Skin of body (tissue), 2 donors: ENCODE data around the gene LY6G6D. TPM values are rescaled to one million over a fixed set of nuclear protein-coding genes. Genes with fewer than 3 reads are reported as not detected.

Experiments
- DNase-seq: peaks from one replicate; lab custom pipeline; 2025; lab: John Stamatoyannopoulos, UW
- total RNA-seq: library from RNA; depleted of rRNA; stranded (reverse); fragments of >200 nt; gene quantifications from one replicate; pipeline ENCODE4 v1.2.3, GENCODE V29; 2014

Gene LY6G6D
- total RNA-seq, 1 donor from 2014 or later = 10.3 TPM

DNA sequence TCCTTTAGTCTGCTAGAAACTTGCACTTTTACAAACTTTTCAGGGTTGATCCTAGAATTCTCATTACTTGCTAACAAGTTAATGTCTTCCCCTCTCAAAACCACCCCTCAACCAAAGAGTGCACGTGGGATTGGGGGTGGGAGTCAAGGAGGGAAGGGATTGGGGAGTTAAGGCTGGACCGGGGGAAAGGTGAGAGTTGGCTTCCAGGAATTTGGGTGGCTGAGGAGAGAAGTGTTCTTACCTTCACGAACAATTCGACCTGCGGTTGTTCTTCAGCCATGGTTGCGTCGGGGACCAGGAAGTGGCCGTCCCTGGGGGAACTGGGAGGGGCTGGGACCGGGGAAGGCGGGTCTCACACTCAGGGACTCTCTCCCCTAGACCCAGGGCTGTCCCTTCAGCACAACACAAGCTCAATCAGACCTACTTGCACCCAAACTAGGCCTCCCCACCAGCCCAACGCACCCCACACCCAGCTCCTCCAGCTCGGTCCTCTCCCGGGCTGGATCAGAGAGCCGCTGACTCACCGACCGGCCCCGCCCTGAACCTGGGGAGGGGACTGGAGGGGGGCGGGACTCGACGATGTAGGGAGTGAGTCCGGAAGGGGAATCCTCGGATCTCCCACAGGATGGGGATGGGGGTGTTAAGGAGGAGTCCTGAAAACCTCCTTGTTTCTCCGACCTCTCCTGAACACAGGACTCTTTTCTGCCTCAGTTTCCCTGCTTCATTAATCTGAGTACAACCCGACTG is 21.0 kb downstream of the LY6G6D start, which contains the start of gene CLIC1:
Gene CLIC1, minus strand, starts transcription at position 510 of the 747 bp plus-strand sequence. Its CDS starts 230 bp downstream, at position 280.
- peak; percentile 84 for DNase-seq

- no peak for DNase-seq
These were observed 21.7 kb downstream of the LY6G6D start for GRCh38 chr6:31736768-31737314.

DNA sequence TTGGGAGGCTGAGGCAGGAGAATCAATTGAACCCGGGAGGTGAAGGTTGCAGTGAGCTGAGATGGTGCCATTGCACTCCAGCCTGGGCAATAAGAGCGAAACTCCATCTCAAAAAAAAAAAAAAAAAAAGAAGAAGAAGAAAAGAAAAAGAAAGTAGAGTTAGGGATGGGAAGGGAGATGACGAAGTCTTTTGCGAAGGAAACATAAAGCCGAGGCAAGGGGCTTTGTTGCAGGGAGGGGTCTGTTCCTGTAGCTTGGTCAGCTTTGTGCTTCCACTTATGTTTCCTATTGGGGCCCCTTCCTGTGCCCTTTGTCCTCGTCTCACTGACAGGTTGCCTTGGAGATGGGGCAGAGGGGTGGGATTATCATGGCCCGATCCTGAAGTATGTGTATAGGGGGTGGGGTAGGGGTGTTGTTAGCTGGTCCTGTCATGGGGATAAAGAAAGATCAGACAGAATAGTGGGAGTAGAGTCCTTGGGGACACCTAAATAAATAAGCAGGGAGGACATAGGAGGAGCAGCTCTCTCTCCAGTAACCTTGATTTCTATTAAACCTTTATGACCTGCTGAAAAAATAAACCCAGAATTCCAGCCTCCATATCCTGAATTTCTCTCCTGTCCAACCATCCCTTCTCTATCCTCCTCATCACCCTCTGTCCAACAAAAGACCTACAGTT is 22.3 kb downstream of the LY6G6D start:
- no peak for DNase-seq

GRCh38 chr6:31737991-31738979 is 23.1 kb downstream of the LY6G6D start:
- peak; percentile 80 for DNase-seq

DNA sequence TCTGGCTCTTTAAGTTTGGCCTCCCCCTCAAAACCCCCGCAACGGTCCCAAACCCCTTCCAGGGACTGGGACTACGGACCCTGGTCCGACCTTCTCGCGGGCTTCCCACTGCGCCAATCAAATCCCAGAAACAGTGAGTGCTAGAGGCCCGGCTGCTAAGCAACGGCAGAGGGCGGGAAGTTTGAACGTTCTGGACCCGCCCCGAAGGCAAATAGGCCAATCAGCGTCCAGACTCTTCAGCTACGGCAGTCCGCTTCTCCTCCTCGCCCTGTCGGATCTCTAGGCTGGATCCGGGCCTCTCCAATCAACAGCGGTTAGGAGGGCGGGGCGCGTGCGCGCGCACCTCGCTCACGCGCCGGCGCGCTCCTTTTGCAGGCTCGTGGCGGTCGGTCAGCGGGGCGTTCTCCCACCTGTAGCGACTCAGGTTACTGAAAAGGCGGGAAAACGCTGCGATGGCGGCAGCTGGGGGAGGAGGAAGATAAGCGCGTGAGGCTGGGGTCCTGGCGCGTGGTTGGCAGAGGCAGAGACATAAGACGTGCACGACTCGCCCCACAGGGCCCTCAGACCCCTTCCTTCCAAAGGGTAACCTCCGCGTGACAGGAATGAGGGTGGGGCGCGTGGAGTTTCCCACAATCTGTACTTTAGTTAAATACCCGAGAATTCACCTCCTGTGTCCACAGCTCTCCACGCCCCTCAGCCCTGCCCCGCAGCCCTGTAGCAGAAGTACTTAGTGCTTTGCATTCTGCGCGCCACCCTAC is 24.7 kb downstream of the LY6G6D start, which contains the start of gene MSH5:
Gene MSH5, plus strand, starts transcription at position 367 of the 758 bp plus-strand sequence. CDS start 462 bp downstream, outside the sequence.
- DNase-seq = peak; percentile 99

DNA sequence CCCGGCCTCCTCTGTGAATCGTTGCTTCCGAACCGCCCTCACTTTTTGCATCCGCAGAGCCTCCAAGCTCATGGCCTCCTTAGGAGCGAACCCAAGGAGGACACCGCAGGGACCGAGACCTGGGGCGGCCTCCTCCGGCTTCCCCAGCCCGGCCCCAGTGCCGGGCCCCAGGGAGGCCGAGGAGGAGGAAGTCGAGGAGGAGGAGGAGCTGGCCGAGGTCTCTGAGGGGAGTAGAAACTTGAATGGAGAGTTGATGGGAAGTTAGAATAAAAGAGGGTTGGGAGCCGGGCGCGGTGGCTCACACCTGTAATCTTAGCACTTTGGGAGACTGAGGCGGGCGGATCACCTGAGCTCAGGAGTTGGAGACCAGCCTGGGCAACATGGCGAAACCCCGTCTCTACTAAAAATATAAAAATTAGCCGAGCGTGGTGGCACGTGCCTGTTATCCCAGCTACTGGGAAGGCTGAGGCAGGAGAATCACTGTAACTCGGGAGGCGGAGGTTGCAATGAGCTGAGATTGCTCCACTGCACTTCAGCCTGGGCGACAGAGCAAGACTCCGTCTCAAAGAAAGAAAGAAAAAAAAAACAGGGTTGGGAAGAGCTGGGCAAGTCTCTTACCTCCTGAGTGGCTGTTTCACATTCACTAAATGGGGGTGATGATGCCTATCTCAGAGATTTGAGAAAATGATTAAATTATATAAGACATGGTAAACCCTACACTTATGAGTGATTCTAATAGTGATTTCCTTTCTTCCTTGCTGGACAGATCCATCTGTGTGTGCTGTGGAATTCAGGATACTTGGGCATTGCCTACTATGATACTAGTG is 25.5 kb downstream of the LY6G6D start:
- DNase-seq = no peak

GRCh38 chr6:31741815-31742214 is 26.7 kb downstream of the LY6G6D start:
- no peak for DNase-seq

DNA sequence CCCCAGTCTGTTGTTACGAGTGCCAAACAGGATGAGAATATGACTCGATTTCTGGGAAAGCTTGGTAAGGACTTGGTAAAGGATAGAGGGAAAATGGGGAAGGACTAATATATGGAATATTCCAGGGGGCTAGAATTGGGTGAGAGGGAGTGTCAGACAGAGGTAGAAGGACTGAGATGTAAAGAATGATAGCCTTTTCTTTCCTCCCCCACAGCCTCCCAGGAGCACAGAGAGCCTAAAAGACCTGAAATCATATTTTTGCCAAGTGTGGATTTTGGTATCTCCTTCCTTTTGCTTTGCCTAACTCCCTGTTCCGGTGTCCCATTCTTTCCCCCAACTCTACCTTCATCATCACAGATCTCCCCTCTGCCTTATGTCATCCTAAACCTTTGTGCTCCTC is 27.7 kb downstream of the LY6G6D start:
- no peak for DNase-seq

GRCh38 chr6:31744422-31744821 is 29.3 kb downstream of the LY6G6D start:
- no peak for DNase-seq

DNA sequence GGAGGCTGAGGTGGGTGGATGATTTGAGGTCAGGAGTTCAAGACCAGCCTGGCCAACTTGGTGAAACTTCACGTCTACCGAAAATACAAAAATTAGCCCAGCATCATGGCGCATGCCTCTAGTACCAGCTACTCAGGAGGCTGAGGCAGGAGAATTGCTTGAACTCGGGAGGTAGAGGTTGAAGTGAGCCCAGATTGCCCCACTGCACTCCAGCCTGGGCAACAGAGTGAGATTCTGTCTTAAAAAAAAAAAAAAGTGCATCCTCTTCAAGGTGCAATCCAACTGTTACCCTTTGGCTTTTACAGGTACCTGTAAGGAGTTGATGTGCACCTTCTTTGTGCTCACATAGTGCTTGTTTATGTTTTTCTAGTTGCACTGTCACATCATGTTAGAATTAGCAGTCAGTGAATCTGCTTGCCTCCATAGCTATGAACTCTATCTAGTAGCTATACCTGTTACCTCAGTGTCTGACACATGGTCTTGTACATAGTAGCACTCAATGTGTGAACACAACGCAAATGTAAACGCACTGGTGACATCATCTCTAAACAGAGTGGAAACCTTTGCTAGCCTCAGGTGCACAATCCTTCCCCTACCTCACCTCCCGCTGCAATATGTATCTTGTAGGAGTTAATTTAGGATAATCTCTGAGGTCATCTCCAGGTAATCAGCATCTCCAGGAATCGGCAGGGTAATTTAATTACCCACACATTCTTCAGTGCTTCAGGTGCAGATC is 34.3 kb downstream of the LY6G6D start:
- no peak for DNase-seq

DNA sequence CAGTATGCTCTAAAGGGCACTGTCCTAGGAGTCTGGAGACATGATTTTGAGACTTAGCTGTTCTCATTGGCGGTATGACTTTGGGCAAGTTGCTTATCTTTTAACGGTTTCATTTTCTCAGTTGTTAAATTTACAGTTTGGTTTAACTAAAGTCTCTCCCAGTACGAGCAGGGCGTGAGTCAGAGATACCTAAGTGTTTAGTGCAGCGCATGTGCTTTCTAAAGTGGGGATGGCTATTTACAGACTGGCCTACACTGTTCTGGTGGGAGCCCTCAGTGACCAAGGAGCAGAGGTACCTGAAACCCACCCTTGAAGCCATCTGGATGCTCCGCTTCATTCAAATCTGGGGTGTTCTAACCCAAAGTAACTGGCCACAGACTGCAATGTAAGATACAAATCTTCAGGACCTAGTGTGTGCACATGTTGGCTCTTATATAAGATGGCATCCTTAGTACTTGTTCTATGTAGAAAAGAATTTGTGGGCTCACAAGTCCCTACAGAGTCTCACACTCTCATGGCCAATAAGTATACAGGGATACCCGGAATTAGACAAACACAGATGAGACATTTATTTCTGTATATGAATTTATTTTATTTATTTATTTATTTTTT is 35.4 kb downstream of the LY6G6D start:
- no peak for DNase-seq

- DNase-seq = no peak
These were observed 37.7 kb downstream of the LY6G6D start for GRCh38 chr6:31752739-31753319.

- DNase-seq = no peak
These were observed 43.1 kb downstream of the LY6G6D start for GRCh38 chr6:31758281-31758680.

- no peak for DNase-seq
These were observed 45.6 kb downstream of the LY6G6D start for GRCh38 chr6:31760790-31761189.

DNA sequence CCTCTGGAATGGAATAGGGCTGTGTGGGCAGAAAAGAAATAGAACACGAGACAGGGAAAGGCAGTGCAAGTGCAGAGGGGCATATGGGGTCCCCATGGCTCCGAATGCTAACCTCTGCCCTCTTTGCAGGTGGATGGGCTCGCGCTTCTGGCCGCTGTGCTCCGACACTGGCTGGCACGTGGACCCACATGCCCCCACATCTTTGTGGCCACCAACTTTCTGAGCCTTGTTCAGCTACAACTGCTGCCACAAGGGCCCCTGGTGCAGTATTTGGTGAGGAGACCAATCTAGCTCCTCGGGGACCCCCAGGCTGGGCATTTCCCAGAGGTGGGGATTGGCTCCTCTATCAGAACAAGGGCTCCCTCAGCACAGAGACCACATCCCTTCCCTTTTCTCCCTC is 46.2 kb downstream of the LY6G6D start:
- no peak for DNase-seq

DNA sequence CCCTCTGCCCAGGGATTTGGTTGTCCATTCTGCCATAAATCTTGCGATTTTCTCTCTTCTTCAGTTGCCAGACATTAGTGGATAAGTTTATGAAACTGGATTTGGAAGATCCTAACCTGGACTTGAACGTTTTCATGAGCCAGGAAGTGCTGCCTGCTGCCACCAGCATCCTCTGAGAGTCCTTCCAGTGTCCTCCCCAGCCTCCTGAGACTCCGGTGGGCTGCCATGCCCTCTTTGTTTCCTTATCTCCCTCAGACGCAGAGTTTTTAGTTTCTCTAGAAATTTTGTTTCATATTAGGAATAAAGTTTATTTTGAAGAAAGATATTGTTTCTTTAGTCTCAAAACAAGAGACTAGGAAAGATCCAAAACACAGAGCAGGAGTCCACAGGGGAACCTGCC is 47.2 kb downstream of the LY6G6D start, which contains the start of gene SAPCD1:
Gene SAPCD1, plus strand, starts transcription at position 301 of the 400 bp plus-strand sequence. CDS start 399 bp downstream, outside the sequence.
- DNase-seq = no peak

DNA sequence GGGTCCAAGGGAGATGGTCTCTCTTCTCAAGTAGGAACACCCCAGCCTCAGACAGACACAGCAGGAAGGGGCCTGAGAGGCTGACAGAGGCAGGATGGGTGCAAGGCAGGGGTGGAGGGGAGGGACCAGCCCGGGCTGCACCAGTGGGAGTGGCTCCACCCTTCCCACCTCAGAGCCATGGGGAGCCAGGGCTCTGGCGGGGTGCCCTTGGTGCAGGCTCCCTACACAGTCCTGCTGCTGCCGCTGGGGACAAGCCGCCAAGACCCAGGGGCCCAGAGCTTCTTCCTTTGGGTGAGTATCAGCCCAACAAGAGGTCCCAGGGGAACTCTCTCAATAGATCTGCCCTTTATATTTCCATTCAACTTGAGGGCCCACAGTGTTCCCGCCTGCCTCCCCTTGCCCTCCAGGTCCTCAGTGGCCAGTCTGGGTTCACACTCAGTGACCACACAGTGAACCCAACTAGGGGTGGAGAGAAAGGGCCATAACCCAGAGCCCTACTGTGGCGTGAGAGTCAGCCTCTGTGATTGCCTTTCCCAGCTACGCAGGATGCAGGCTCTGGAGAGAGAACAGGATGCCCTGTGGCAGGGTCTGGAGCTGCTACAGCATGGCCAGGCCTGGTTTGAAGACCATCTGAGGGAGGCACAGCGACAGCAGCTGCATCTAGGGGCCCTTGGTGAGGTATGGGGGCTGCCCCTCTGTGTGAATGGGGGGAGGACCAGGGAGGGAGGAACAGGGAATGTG is 47.9 kb downstream of the LY6G6D start:
- no peak for DNase-seq
